Astrocyte (in vitro differentiated cells and primary cell): Measurements from ENCODE around the gene BBS9.

ENCODE experiments used
- EZH2 ChIP-seq: IDR thresholded peaks from 2 replicates; pipeline ENCODE4 v1.6.1; 2012; ENCODE audit warnings: mild to moderate bottlenecking, low read length, inconsistent platforms; ENCODE audit not compliant: insufficient read depth
- TF ChIP-seq, protein P1 (sequence below): IDR thresholded peaks from 2 replicates; pipeline ENCODE4 v1.5.1; 2011; ENCODE audit warnings: low read depth, mild to moderate bottlenecking, inconsistent platforms, low read length, moderate library complexity; ENCODE audit not compliant: insufficient read depth

GRCh38 chr7:33644489-33644888 lies 515.1 kb downstream of the BBS9 start:
- TF ChIP-seq, protein P1, sequence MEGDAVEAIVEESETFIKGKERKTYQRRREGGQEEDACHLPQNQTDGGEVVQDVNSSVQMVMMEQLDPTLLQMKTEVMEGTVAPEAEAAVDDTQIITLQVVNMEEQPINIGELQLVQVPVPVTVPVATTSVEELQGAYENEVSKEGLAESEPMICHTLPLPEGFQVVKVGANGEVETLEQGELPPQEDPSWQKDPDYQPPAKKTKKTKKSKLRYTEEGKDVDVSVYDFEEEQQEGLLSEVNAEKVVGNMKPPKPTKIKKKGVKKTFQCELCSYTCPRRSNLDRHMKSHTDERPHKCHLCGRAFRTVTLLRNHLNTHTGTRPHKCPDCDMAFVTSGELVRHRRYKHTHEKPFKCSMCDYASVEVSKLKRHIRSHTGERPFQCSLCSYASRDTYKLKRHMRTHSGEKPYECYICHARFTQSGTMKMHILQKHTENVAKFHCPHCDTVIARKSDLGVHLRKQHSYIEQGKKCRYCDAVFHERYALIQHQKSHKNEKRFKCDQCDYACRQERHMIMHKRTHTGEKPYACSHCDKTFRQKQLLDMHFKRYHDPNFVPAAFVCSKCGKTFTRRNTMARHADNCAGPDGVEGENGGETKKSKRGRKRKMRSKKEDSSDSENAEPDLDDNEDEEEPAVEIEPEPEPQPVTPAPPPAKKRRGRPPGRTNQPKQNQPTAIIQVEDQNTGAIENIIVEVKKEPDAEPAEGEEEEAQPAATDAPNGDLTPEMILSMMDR: no peak
- no peak for TF ChIP-seq EZH2
